ENCODE data around the gene PACSIN1. TPM values are rescaled to one million over a fixed set of nuclear protein-coding genes. Genes with fewer than 3 reads are reported as not detected.

Gene PACSIN1
- total and polyA plus RNA-seq, 12 donors = 0.77 to 11.2 (median 5.9) TPM

DNA sequence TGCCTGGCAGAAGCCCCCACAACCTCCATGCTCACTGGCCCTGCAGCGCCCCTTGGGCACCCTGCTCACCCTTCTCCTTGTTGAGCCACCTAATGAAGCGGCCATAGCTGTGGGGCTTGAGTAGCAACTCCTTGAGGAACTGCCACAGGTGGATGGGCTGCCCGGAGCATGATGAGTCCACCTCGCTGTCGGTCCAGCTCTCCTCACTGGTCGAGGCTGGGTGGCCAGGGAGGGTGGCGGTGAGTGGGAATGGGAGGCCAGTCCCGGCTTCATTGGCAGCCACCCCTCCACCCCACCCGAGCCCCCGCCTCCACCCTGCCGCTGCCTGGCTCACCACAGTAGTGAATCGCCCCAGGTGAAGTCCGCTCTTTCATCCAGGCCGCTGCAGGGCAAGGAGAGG lies 73.3 kb downstream of the PACSIN1 start:
- H3K4me3 ChIP-seq = no peak overlapping the region
- H3K27ac ChIP-seq = no peak overlapping the region
- no peaks in the 10 kb centered on the region for H3K36me3 ChIP-seq
- 84 to 86% methylated on average over 14 of the region's 14 CpGs for WGBS, 2 donors
- H3K27me3 ChIP-seq = no peaks in the 10 kb centered on the region
- ATAC-seq (no peak), DNase-seq (no peak)
- H3K4me1 ChIP-seq = no peaks in the 10 kb centered on the region
- intact Hi-C loops (cut with DNase I) = loop anchor here in 1 of 10 donors (5.0 kb wide), 1 partner anchor 63 kb away; no protein-coding TSS in a partner anchor
- TF ChIP-seq, protein P1, sequence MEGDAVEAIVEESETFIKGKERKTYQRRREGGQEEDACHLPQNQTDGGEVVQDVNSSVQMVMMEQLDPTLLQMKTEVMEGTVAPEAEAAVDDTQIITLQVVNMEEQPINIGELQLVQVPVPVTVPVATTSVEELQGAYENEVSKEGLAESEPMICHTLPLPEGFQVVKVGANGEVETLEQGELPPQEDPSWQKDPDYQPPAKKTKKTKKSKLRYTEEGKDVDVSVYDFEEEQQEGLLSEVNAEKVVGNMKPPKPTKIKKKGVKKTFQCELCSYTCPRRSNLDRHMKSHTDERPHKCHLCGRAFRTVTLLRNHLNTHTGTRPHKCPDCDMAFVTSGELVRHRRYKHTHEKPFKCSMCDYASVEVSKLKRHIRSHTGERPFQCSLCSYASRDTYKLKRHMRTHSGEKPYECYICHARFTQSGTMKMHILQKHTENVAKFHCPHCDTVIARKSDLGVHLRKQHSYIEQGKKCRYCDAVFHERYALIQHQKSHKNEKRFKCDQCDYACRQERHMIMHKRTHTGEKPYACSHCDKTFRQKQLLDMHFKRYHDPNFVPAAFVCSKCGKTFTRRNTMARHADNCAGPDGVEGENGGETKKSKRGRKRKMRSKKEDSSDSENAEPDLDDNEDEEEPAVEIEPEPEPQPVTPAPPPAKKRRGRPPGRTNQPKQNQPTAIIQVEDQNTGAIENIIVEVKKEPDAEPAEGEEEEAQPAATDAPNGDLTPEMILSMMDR (IDR thresholded peaks at IDR 0.05) = no peak
- no peaks in the 10 kb centered on the region for H3K9me3 ChIP-seq

DNA sequence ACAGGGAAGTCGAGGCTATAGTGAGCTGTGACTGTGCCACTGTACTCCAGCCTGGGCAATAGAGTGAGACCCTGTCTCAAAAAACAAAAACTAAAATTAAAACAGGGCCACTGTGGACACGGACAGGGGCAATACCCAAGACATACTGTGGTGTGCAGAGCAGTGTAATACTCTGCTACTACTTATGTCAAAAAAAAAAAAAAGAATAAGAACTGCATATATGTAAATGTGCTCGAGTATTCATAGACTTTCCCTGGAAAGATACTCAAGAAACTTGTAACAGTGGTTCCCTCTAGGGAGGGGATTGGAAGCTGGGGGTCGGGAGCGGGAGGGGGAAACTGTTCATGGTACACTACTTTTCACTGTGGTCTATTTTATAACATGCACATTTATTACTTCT lies 74.3 kb downstream of the PACSIN1 start:
- Histone ChIP-seq H3K4me3 (no peak overlapping the region), H3K4me1 (no peaks in the 10 kb centered on the region), H3K27me3 (no peaks in the 10 kb centered on the region), H3K36me3 (no peaks in the 10 kb centered on the region), H3K27ac (no peak overlapping the region), H3K9me3 (no peaks in the 10 kb centered on the region)
- 75 to 80% methylated on average over 5 of the region's 5 CpGs for WGBS, 2 donors
- intact Hi-C loops (cut with DNase I) = no loop called here
- ATAC-seq (no peak), DNase-seq (no peak)
- TF ChIP-seq, protein P1 (IDR thresholded peaks at IDR 0.05) = no peak

DNA sequence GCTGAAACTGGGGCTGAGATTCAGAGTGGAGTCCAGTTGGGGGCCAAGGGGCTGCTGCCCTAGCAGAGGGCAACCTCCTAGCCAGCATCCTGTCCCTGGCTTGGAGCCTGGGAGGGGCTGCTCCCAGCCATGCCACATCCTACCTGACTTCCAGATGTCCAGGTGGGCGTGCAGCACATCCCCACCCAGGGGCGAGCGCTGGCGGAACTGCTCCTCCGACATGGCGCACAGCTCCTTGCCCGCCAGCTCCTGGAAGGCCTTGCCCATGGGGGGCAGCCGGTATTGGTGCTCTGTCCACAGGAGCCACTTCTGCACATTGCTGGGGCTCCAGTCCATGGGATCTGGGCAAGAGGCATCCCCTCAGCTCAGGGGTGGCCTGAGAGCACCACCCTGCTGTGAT lies 75.0 kb downstream of the PACSIN1 start:
- TF ChIP-seq, protein P1 (IDR thresholded peaks at IDR 0.05) = no peak
- no peak overlapping the region for H3K4me3 ChIP-seq
- no peaks in the 10 kb centered on the region for H3K36me3 ChIP-seq
- H3K27me3 ChIP-seq = no peaks in the 10 kb centered on the region
- no peak for ATAC-seq
- WGBS, 2 donors = 96 to 97% methylated on average over 8 of the region's 8 CpGs
- DNase-seq = no peak
- H3K27ac ChIP-seq = no peak overlapping the region
- intact Hi-C loops (cut with DNase I) = no loop called here
- H3K9me3 ChIP-seq = no peaks in the 10 kb centered on the region
- peaks cover 0 to 4% (median 0%) of the 10 kb centered on the region in 9 donors for H3K4me1 ChIP-seq

DNA sequence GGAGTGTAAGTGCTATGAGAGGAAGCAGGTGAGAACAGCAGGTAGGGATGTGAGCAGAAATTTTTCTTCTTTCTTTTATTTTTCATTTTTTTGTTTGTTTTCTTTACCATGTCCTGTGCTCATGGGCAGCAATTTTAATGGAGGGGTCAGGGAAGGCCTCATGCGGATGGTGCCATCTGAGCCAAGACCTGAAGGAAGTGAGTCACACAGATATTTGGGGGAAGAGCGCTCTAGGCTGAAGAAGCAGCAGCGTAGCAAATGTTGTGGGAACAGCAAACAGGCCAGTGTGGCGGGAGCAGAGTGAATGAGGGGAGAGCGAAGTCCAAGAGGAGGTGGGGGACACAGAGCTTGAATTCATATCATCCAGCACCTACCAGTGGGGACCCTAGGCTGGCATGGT lies 77.5 kb downstream of the PACSIN1 start:
- intact Hi-C loops (cut with DNase I) = no loop called here
- ATAC-seq = no peak

More for the DNA sequence above, 77.5 kb downstream of the PACSIN1 start:
- Histone ChIP-seq H3K27me3 (no peaks in the 10 kb centered on the region), H3K27ac (no peak overlapping the region), H3K36me3 (no peaks in the 10 kb centered on the region), H3K4me1 (peaks cover 0 to 19% (median 10%) of the 10 kb centered on the region in 9 donors), H3K4me3 (no peak overlapping the region), H3K9me3 (no peaks in the 10 kb centered on the region)
- DNase-seq = no peak
- 75 to 79% methylated on average over 5 of the region's 5 CpGs for WGBS, 2 donors
- TF ChIP-seq, protein P1 (IDR thresholded peaks at IDR 0.05) = no peak
